SK-N-MC (cell line): ENCODE measurements around the gene PTPRC.

Source experiments
- EZH2 ChIP-seq: fragments of 200-600 bp; sonication (generic); IDR thresholded peaks from one replicate; pipeline ENCODE4 v1.6.1; 2017; ENCODE audit warnings: antibody characterized with exemption
- POLR2AphosphoS5 ChIP-seq: IDR thresholded peaks from 2 replicates; pipeline ENCODE4 v1.6.1; 2012; ENCODE audit warnings: mild to moderate bottlenecking, low read depth, low read length, borderline replicate concordance

- TF ChIP-seq EZH2 (no peak), POLR2AphosphoS5 (no peak)
Measured at GRCh38 chr1:198600906-198601305, 37.9 kb upstream of the PTPRC start.
